ENCODE measurements around the gene ADK.
A peak's percentile ranks its signal among the peaks of the same experiment; 100 is the strongest.

ADK gene

GRCh38 chr10:74150204-74150989 is 624 bp upstream of the ADK start, which contains the start of gene AP3M1:
Gene AP3M1, minus strand, starts transcription at chr10:74150828. Its CDS starts 12,449 bp downstream, at chr10:74138379.
- Mint-ChIP-seq H3K27ac (no peak within 1 kb of the TSS), H3K4me1 (peaks cover 37% of the 10 kb centered on the region), H3K9me3 (no peaks in the 10 kb centered on the region), H3K36me3 (ENCODE audit: low read depth) (peaks cover 20% of the 10 kb centered on the region), H3K27me3 (ENCODE audit: low read depth, poor library complexity) (no peaks in the 10 kb centered on the region), H3K4me3 (no peak within 1 kb of the TSS)
- TF ChIP-seq CTCF (IDR thresholded peaks at IDR 0.05), result no peak
- peak; percentile 73 for DNase-seq

- Mint-ChIP-seq H3K4me3 (no peak overlapping the region), H3K27ac (no peak overlapping the region), H3K9me3 (no peaks in the 10 kb centered on the region), H3K36me3 (ENCODE audit: low read depth) (peaks cover 12% of the 10 kb centered on the region), H3K4me1 (peaks cover 28% of the 10 kb centered on the region), H3K27me3 (ENCODE audit: low read depth, poor library complexity) (peaks cover 2% of the 10 kb centered on the region)
- DNase-seq, result no peak
- TF ChIP-seq CTCF (IDR thresholded peaks at IDR 0.05), result no peak
Observed at GRCh38 chr10:74151879-74152722, 1.1 kb downstream of the ADK start.

GRCh38 chr10:74153123-74153522 is 2.1 kb downstream of the ADK start:
- Mint-ChIP-seq H3K27ac (no peak overlapping the region), H3K4me3 (no peak overlapping the region)
- TF ChIP-seq CTCF (IDR thresholded peaks at IDR 0.05), result no peak

GRCh38 chr10:74153676-74154075 is 2.7 kb downstream of the ADK start:
- H3K4me3 Mint-ChIP-seq, result no peak overlapping the region
- no peak for TF ChIP-seq CTCF (IDR thresholded peaks at IDR 0.05)
- H3K4me1 Mint-ChIP-seq, result peaks cover 22% of the 10 kb centered on the region
- H3K27ac Mint-ChIP-seq, result no peak overlapping the region
- H3K27me3 Mint-ChIP-seq (ENCODE audit: low read depth, poor library complexity), result peaks cover 2% of the 10 kb centered on the region
- no peak for DNase-seq
- no peaks in the 10 kb centered on the region for H3K36me3 Mint-ChIP-seq (ENCODE audit: low read depth)
- no peaks in the 10 kb centered on the region for H3K9me3 Mint-ChIP-seq

More at GRCh38 chr10:74153123-74153522, 2.1 kb downstream of the ADK start:
- Mint-ChIP-seq H3K27me3 (ENCODE audit: low read depth, poor library complexity) (peaks cover 2% of the 10 kb centered on the region), H3K9me3 (no peaks in the 10 kb centered on the region), H3K4me1 (peaks cover 23% of the 10 kb centered on the region), H3K36me3 (ENCODE audit: low read depth) (peaks cover 2% of the 10 kb centered on the region)
- no peak for DNase-seq

GRCh38 chr10:74156919-74157289 is 5.9 kb downstream of the ADK start:
- H3K4me3 Mint-ChIP-seq, result no peak overlapping the region
- H3K36me3 Mint-ChIP-seq (ENCODE audit: low read depth), result peaks cover 9% of the 10 kb centered on the region
- H3K9me3 Mint-ChIP-seq, result no peaks in the 10 kb centered on the region
- no peak for TF ChIP-seq CTCF (IDR thresholded peaks at IDR 0.05)
- H3K27ac Mint-ChIP-seq, result no peak overlapping the region
- H3K4me1 Mint-ChIP-seq, result peaks cover 21% of the 10 kb centered on the region
- no peak for DNase-seq
- H3K27me3 Mint-ChIP-seq (ENCODE audit: low read depth, poor library complexity), result peaks cover 2% of the 10 kb centered on the region

All from nephron progenitor cell (in vitro differentiated cells).